ENCODE data around the gene FRAT1. TPM values are rescaled to one million over a fixed set of nuclear protein-coding genes. Genes with fewer than 3 reads are reported as not detected.

FRAT1 gene
- total RNA-seq, 4 donors from 2014 or later: 3.8 to 10.9 (median 6.6) TPM

DNA sequence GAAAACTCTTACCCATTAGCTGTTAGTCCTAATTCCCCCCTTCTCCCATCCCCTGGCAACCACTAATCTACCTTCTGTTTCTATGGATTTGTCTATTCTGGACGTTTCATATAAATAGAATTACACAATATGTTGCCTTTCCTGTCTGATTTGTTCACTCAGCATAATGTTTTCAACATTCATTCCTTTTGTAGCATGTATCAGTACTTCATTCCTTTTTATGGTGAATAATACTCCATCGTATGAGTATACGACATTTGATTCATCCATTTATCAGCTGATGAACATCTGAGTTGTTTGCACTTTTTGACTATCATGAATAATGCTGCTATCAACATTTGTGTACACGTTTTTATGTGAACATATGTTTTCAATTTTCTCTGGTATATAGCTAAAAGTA is 4.4 kb upstream of the FRAT1 start:
- no peak for TF ChIP-seq CTCF (IDR thresholded peaks at IDR 0.05; ENCODE audit: low read depth)

DNA sequence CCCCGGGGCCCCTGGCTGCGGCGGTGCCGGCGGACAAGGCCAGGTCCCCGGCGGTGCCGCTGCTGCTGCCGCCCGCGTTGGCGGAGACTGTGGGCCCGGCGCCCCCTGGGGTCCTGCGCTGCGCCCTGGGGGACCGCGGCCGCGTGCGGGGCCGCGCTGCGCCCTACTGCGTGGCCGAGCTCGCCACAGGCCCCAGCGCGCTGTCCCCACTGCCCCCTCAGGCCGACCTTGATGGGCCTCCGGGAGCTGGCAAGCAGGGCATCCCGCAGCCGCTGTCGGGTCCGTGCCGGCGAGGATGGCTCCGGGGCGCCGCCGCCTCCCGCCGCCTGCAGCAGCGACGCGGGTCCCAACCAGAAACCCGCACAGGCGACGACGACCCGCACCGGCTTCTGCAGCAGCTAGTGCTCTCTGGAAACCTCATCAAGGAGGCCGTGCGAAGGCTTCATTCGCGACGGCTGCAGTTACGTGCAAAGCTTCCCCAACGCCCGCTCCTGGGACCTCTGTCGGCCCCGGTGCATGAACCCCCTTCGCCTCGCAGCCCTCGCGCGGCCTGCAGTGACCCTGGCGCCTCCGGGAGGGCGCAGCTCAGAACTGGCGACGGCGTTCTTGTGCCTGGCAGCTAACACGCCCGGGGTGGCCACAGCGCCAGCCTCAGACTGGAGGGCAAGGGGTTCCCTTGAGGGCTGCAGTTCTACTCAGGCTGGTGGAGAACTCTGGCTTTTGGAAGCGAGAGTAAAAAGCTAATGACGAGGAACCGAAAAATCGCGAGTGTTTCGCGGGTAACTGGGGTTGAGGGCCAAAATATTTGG is 804 bp downstream of the FRAT1 start:
- no peak for TF ChIP-seq CTCF (IDR thresholded peaks at IDR 0.05; ENCODE audit: low read depth)

- no peak for TF ChIP-seq CTCF (IDR thresholded peaks at IDR 0.05; ENCODE audit: low read depth)
Measured at GRCh38 chr10:97320480-97321031, 1.5 kb downstream of the FRAT1 start.

DNA sequence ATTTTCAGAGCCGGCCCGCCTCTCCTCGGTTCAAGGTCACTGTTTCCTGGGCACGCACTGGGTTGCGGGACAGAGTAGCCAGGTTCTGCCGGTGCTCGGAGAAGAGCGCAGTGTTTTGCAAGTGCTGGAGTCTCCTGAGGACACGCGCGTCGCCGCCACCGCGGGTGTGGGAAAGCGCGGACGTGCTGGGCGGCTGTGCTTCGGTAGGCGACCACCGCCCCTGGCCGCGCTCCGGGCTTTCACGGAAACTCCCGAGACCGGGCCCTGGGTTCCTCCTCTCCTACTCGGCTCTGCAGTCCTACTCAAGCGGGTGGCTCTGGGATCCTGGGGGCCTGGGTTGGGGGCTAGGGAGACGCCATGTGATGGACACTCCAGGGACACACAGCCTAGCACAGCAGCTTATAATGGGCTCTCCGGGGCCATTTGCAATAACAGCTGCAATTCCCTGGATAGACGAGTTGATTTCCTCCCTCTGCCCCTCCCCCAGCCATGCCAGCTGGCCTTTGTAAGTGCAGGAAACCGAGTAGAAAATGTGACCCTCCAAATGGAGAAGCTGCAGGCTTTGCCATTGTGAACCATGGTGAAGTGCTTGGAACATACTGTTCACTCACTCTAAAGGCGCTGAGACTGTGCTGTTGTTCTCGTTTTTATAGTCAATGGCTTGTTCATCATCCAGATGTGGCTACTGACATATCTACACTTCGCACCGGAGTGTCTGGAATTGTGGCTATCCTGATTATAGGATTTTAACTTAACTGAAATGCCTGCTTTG is 2.1 kb downstream of the FRAT1 start:
- no peak for TF ChIP-seq CTCF (IDR thresholded peaks at IDR 0.05; ENCODE audit: low read depth)

GRCh38 chr10:97321804-97322190 is 2.7 kb downstream of the FRAT1 start:
- no peak for TF ChIP-seq CTCF (IDR thresholded peaks at IDR 0.05; ENCODE audit: low read depth)

GRCh38 chr10:97323501-97323900 is 4.4 kb downstream of the FRAT1 start:
- no peak for TF ChIP-seq CTCF (IDR thresholded peaks at IDR 0.05; ENCODE audit: low read depth)

DNA sequence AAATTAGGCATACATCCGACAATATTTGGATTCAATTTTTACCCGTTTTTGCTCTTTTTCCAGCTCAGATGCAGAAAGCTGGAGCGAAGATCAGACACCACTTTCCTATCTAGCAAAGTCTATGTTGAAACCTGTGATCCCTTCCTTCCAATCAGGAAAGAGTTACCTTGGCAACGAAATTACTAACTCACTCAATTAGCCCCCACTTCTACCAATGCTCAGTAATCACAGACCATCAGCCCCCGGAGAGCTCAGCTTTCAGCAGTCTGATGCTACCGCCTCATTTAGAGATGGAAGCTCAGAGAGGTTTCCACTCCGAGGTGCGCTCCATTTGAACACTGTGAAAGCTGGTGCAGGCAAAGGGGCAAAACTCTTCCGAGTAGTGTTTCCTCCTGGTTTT is 6.7 kb downstream of the FRAT1 start:
- TF ChIP-seq CTCF (IDR thresholded peaks at IDR 0.05; ENCODE audit: low read depth): no peak

Data from subcutaneous adipose tissue (tissue), 4 donors.